Stomach (tissue), 9 donors: ENCODE results near the gene DCXR. TPM values are rescaled to one million over a fixed set of nuclear protein-coding genes. Genes with fewer than 3 reads are reported as not detected.

Experiments used
- DNase-seq, 2 donors: peaks; one replicate each; pipeline versions ENCODE4 v3.0.0 to v3.0.0-alpha.2; 2013 to 2019
- H3K27ac ChIP-seq, 5 donors: fragments of 200-600 bp in 4 of 5; sonication (generic) in 4 of 5; one replicate each; pipeline ENCODE4 v1.5.1; 2013 to 2019; ENCODE audit warnings: mild to moderate bottlenecking in 1 of 5, moderate library complexity in 1 of 5
- H3K27me3 ChIP-seq, 3 donors: fragments of 200-600 bp; sonication (generic); one replicate each; pipeline ENCODE4 v1.5.1; 2017 to 2019; ENCODE audit warnings: mixed run types in 1 of 3
- H3K36me3 ChIP-seq, 4 donors: fragments of 200-600 bp; sonication (generic); 1 replicate in 3 of 4; 2 replicates in 1 of 4; pipeline ENCODE4 v1.5.1; 2016 to 2019
- H3K4me1 ChIP-seq, 4 donors: fragments of 200-600 bp; sonication (generic); one replicate each; pipeline ENCODE4 v1.5.1; 2016 to 2019
- H3K4me3 ChIP-seq, 4 donors: fragments of 200-600 bp; sonication (generic) in 3 of 4; one replicate each; pipeline ENCODE4 v1.5.1; 2016 to 2019; ENCODE audit warnings: mild to moderate bottlenecking in 1 of 4
- H3K9me3 ChIP-seq, 4 donors: fragments of 200-600 bp; sonication (generic); one replicate each; pipeline ENCODE4 v1.5.1; 2016 to 2019
- EP300 ChIP-seq: sonication (generic); formaldehyde crosslinking; IDR thresholded peaks from one replicate; pipeline ENCODE4 v1.6.1; 2017; ENCODE audit warnings: antibody characterized with exemption
- POLR2A ChIP-seq, 4 donors: fragments of 450-650 bp; IDR thresholded peaks; one replicate each; pipeline ENCODE4 v1.6.1; 2016; ENCODE audit warnings: antibody characterized with exemption in 4 of 4, control low read depth in 2 of 4, mild to moderate bottlenecking in 1 of 4, moderate library complexity in 1 of 4
- POLR2AphosphoS5 ChIP-seq, 3 donors: sonication (generic); formaldehyde crosslinking; IDR thresholded peaks; one replicate each; pipeline ENCODE4 v1.6.1; 2016; ENCODE audit warnings: antibody characterized with exemption in 3 of 3
- WGBS, 5 donors: extraction: QIAGEN DNeasy Blood & Tissue Kit in 3 of 5; methylation state at CpG; one replicate each; pipeline versions ENCODE4 v1.1.5 to v1.1.7; 2013 to 2018; 5-methylcytosine and 5-hydroxymethylcytosine counted together
- intact Hi-C: fragments of 100-400 bp; cut with DNase I; formaldehyde crosslinking; loops from one replicate; pipeline ENCODE4 v1.15.1; 2023; ENCODE audit warnings: low total_unique reads
- polyA plus RNA-seq, 3 donors: library from polyadenylated mRNA; stranded (reverse); fragments of 200-250 nt; gene quantifications; one replicate each; pipeline ENCODE4 v1.2.3, GENCODE V29; 2013
- total RNA-seq, 5 donors: library from RNA; depleted of rRNA; stranded (reverse); fragments of >200 nt; gene quantifications; one replicate each; pipeline versions ENCODE4 v1.1.0 to v1.2.3, GENCODE V29; 2014 to 2016
- TF ChIP-seq, protein P1 (sequence below), 7 experiments: fragments of 450-650 bp in 4 of 7; fragments of 200-600 bp in 3 of 7; sonication (generic) in 3 of 7; IDR thresholded peaks; one replicate each; pipeline ENCODE4 v1.5.1; 2016 to 2019; ENCODE audit warnings: antibody characterized with exemption in 7 of 7, control low read depth in 2 of 7, mild to moderate bottlenecking in 1 of 7
- donor health status: healthy with polysubstance abuse.
- donor health status: Bipolar disorder and iron deficiency.
- donor health status: healthy.

The DCXR gene
- total and polyA plus RNA-seq, 8 donors: 11.1 to 461 (median 231) TPM

DNA sequence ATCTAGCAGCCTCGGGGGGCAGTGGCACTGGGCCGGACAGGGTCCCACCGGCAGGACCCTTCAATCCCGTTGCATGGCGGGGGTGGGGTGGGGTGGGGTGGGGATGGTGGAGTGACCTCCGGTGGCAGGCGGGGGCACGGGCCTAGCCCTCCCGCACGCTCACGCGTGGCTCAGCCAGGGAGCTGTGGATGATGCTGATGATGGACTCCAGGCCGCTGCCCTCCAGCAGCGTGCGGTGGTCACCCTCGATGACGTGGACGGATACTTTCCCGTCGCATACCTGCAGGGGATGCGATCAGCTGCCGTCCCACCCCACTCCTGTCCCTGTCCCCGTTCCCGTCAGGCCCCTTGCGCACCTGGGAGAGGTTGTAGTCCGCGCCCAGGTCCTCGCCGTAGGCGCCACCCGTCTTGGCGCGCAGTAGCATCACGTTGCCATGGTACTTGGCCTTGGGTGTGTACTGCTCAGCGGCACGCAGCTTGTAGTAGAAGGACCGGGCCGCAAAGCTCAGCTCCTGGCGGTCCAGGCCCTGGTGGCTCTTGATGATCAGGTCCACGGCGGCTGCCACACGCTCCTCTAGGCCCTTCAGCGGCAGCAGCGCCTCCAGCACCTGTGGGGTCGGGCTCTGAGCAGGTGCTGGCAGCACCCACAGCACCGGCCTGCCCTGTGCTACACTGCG lies 41.6 kb upstream of the DCXR start:
- no peak overlapping the region for H3K27ac ChIP-seq
- no peaks in the 10 kb centered on the region for H3K9me3 ChIP-seq
- intact Hi-C loops: no loop called here
- H3K4me3 ChIP-seq: no peak overlapping the region
- H3K36me3 ChIP-seq: peaks cover 52 to 66% (median 64%) of the 10 kb centered on the region in 4 donors
- H3K27me3 ChIP-seq: no peaks in the 10 kb centered on the region
- no peaks in the 10 kb centered on the region for H3K4me1 ChIP-seq
- DNase-seq: no peak
- no peak for TF ChIP-seq POLR2A (IDR thresholded peaks at IDR 0.05)
- TF ChIP-seq EP300: no peak
- no peak for TF ChIP-seq POLR2AphosphoS5 (IDR thresholded peaks at IDR 0.05)
- TF ChIP-seq, protein P1, sequence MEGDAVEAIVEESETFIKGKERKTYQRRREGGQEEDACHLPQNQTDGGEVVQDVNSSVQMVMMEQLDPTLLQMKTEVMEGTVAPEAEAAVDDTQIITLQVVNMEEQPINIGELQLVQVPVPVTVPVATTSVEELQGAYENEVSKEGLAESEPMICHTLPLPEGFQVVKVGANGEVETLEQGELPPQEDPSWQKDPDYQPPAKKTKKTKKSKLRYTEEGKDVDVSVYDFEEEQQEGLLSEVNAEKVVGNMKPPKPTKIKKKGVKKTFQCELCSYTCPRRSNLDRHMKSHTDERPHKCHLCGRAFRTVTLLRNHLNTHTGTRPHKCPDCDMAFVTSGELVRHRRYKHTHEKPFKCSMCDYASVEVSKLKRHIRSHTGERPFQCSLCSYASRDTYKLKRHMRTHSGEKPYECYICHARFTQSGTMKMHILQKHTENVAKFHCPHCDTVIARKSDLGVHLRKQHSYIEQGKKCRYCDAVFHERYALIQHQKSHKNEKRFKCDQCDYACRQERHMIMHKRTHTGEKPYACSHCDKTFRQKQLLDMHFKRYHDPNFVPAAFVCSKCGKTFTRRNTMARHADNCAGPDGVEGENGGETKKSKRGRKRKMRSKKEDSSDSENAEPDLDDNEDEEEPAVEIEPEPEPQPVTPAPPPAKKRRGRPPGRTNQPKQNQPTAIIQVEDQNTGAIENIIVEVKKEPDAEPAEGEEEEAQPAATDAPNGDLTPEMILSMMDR (IDR thresholded peaks at IDR 0.05): no peak
- WGBS, 5 donors: 91 to 92% (median 92%) methylated on average over 28 to 47 of the region's 47 CpGs

DNA sequence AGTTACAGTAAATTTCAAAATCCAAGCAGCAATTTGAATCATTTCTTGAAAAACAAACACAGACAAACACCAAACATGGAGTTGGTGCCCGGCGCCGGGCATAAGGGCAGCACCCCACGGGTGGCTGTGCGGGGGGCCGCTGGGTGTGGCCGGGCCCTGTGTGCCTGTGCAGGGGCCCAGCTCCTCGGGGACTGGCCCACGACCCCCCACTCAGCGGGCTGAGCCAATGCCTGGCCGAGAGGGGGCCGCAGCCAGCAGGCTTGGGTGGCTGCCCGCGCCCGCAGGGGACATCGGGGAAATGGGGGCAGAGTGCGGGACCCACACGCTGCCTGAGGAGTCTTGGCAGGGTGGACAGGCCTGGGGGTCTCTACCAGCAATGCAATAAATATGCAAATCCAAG lies 40.9 kb upstream of the DCXR start:
- H3K9me3 ChIP-seq: no peaks in the 10 kb centered on the region
- H3K4me1 ChIP-seq: no peaks in the 10 kb centered on the region
- WGBS, 5 donors: 80 to 92% (median 92%) methylated on average over 7 to 18 of the region's 18 CpGs
- H3K27me3 ChIP-seq: no peaks in the 10 kb centered on the region
- TF ChIP-seq, protein P1 (IDR thresholded peaks at IDR 0.05): no peak
- TF ChIP-seq POLR2AphosphoS5 (IDR thresholded peaks at IDR 0.05) (no peak), EP300 (no peak), POLR2A (IDR thresholded peaks at IDR 0.05) (no peak)
- peaks cover 45 to 59% (median 57%) of the 10 kb centered on the region in 4 donors for H3K36me3 ChIP-seq
- H3K4me3 ChIP-seq: no peak overlapping the region
- no peak for DNase-seq
- H3K27ac ChIP-seq: no peak overlapping the region
- intact Hi-C loops: no loop called here

DNA sequence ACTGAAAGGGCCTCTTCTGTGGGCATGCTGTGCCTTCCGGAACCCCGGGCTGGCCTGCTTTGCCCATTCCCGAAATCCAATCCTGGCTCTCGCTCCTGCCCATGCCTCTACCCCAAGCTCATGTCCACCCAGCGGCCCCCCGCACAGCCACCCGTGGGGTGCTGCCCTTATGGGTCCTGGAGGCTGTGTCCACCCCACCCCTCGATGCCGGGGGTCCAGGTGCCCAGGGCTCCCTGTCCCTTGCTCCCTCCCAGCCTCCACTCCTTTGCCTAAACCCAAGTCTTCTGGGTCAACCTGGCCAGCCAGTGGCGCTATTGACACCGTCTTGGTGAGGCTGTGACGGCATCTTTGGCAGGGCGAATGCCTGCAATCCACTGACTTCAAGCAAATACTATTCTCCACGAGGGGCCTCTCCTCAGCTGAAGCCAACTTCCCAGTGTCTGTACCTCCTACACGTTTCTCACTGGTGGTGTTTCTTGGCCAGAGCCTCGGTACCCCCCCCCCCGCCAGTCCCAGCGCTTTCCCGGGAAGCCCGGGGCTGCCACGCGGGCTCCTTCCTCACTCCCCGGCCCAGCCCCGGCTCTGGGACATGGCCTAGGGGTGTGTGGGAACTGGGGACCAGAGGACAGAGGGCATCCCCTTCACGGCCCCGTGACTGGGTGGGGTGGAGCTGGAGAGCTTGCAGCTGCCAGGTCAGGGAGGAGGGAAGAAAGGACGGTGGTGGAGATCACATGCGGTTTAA lies 40.3 kb upstream of the DCXR start:
- Histone ChIP-seq H3K36me3 (peaks cover 39 to 53% (median 50%) of the 10 kb centered on the region in 4 donors), H3K4me3 (no peak overlapping the region), H3K27me3 (no peaks in the 10 kb centered on the region), H3K9me3 (no peaks in the 10 kb centered on the region), H3K4me1 (no peaks in the 10 kb centered on the region), H3K27ac (no peak overlapping the region)
- TF ChIP-seq POLR2A (IDR thresholded peaks at IDR 0.05) (no peak), EP300 (no peak), POLR2AphosphoS5 (IDR thresholded peaks at IDR 0.05) (no peak)
- TF ChIP-seq, protein P1 (IDR thresholded peaks at IDR 0.05): no peak
- DNase-seq: peak in 1 of 2 donors; percentile 73
- intact Hi-C loops: no loop called here
- WGBS, 5 donors: 67 to 75% (median 70%) methylated on average over 25 to 28 of the region's 28 CpGs

DNA sequence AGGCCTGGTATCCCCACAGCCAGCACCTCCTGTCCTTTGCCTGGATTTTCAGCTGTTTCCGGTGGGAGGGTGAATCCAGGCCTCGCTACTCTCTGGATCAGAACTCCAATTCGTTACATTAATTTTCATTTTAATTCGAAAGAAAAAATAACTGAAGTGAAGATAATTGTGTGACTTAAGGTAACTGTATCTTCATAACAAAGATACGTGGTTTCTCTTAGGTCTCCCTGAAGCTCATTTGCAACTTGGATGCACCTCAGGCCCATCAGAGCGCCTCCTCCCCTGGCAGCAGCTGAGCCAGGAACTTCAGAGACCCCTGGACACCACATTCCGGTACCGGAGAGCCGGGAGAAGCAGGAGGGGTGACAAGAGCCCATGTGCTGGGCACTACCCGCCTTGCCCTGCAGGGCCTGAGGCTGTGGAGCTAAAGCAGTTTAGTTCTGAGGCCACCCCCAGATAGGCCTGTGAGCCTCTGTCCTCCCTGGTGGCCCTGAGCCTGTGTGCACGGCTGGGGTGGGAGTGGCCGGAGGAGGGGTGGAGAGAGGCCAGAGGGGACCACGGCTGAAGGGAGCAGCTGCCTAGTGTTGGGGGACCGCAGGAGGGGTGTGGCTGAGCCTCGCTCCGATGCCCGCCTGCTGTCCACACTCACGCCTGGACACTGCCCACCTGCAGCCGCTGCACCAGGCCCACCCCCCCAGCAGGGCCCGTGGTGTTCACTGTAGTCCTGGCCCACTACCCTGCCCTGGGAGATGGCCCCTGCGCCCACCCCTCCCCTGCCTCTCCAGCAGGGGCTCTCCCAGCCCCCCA lies 39.5 kb upstream of the DCXR start:
- peak in 1 of 2 donors; percentile 34 for DNase-seq
- H3K27me3 ChIP-seq: no peaks in the 10 kb centered on the region
- H3K9me3 ChIP-seq: no peaks in the 10 kb centered on the region
- no peaks in the 10 kb centered on the region for H3K4me1 ChIP-seq
- H3K27ac ChIP-seq: no peak overlapping the region
- intact Hi-C loops: no loop called here
- 66 to 81% (median 78%) methylated on average over 13 to 21 of the region's 21 CpGs for WGBS, 5 donors
- TF ChIP-seq, protein P1 (IDR thresholded peaks at IDR 0.05): no peak
- TF ChIP-seq EP300 (no peak), POLR2AphosphoS5 (IDR thresholded peaks at IDR 0.05) (no peak), POLR2A (IDR thresholded peaks at IDR 0.05) (no peak)
- H3K4me3 ChIP-seq: no peak overlapping the region
- peaks cover 31 to 45% (median 42%) of the 10 kb centered on the region in 4 donors for H3K36me3 ChIP-seq
